A673 (cell line): ENCODE data around the gene GTPBP2.

Experiments used
- CTCF ChIP-seq: fragments of 300-800, 200-600 bp; sonication (generic); conservative IDR thresholded peaks from 2 replicates; pipeline ENCODE4 v1.5.1; 2017; ENCODE audit warnings: low read depth, mild to moderate bottlenecking, antibody characterized with exemption, low read length, moderate library complexity, mixed read lengths
- EZH2 ChIP-seq: fragments of 200-600 bp; sonication (generic); IDR thresholded peaks from 2 replicates; pipeline ENCODE4 v1.6.1; 2017; ENCODE audit warnings: borderline replicate concordance, low read depth, mild to moderate bottlenecking, mixed read lengths, antibody characterized with exemption, low read length; ENCODE audit not compliant: poor library complexity, severe bottlenecking

- TF ChIP-seq CTCF, result no peak
- no peak for TF ChIP-seq EZH2
These were observed 48.0 kb upstream of the GTPBP2 start for GRCh38 chr6:43676962-43677606.
